ENCODE data around the gene KCNC2.

KCNC2 gene

DNA sequence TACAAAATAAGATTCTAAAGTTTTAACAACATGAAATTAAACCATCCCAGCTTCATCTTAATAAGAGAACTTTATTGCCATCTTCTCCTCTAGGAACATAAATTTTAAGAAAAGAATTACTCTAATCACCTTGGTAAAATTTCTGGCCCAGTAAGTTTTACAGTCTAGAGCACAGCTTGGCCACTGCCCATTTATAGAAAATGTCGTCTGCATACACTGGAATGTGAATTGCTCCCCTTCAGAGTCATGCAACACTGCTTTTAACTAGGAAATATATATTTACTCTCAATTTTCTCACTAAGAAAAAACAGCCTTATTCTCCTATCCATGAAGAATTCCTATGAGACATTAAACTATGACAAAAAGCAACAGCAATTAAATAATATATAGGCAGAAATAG, 48.2 kb downstream of the KCNC2 start:
- no peaks in the 10 kb centered on the region for H3K4me1 ChIP-seq (ENCODE audit: control insufficient read depth, insufficient read depth, low read length)
- H3K4me3 ChIP-seq (ENCODE audit: low read depth, low read length) = no peak overlapping the region

DNA sequence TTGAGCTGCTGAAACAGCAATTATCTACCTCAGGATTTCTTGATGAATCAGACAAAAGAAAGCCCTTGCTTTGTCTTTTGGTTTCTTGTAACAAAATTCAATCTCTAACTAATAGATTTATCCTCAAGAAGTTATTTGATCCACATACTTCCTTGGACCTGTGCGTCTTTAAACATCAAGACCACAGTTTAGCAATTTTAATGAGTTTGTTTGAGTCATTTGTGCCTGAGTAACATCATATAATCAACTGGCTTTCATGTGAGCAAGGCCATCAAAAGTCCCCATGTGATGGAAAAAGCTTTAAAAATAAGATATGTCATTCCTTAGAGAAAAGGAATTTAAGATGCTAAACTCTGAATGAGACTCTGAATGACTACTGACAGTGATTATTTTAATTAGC, 52.3 kb downstream of the KCNC2 start:
- Histone ChIP-seq H3K27ac (ENCODE audit: low read depth, low read length) (no peak overlapping the region), H3K9me3 (ENCODE audit: control insufficient read depth, insufficient read depth, low read length) (no peaks in the 10 kb centered on the region)

More for the DNA sequence above, 48.2 kb downstream of the KCNC2 start:
- H3K27ac ChIP-seq (ENCODE audit: low read depth, low read length) = no peak overlapping the region
- H3K27me3 ChIP-seq (ENCODE audit: control insufficient read depth, insufficient read depth, low read length) = no peaks in the 10 kb centered on the region
- no peaks in the 10 kb centered on the region for H3K36me3 ChIP-seq (ENCODE audit: control insufficient read depth, insufficient read depth, low read length)
- H3K9me3 ChIP-seq (ENCODE audit: control insufficient read depth, insufficient read depth, low read length) = no peaks in the 10 kb centered on the region
- no peak overlapping the region for H3K9ac ChIP-seq (ENCODE audit: low read depth, low read length)

DNA sequence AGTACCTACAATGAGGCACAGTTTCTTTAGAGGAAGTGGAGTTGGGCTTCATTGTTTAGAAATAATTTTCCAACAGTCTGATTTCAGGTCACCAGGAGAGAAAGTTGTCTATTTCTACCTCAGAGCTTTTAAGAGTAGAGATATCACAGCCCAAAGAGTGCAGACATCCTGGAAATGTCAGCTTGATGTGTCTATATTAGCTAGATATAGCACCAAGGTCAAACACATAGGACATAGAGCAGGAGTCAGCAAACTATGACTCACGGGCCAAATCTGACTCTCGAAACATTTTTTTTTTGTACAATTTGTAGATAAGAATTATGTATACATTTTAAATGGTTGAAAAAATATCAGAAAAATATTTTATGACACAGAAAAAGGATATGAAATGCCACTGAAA, 53.7 kb downstream of the KCNC2 start:
- Histone ChIP-seq H3K27me3 (ENCODE audit: control insufficient read depth, insufficient read depth, low read length) (no peaks in the 10 kb centered on the region), H3K4me3 (ENCODE audit: low read depth, low read length) (no peak overlapping the region), H3K36me3 (ENCODE audit: control insufficient read depth, insufficient read depth, low read length) (no peaks in the 10 kb centered on the region), H3K9me3 (ENCODE audit: control insufficient read depth, insufficient read depth, low read length) (no peaks in the 10 kb centered on the region), H3K4me1 (ENCODE audit: control insufficient read depth, insufficient read depth, low read length) (no peaks in the 10 kb centered on the region), H3K27ac (ENCODE audit: low read depth, low read length) (no peak overlapping the region), H3K9ac (ENCODE audit: low read depth, low read length) (no peak overlapping the region)

More for the DNA sequence above, 52.3 kb downstream of the KCNC2 start:
- H3K4me1 ChIP-seq (ENCODE audit: control insufficient read depth, insufficient read depth, low read length) = no peaks in the 10 kb centered on the region
- no peak overlapping the region for H3K4me3 ChIP-seq (ENCODE audit: low read depth, low read length)
- no peaks in the 10 kb centered on the region for H3K36me3 ChIP-seq (ENCODE audit: control insufficient read depth, insufficient read depth, low read length)
- no peaks in the 10 kb centered on the region for H3K27me3 ChIP-seq (ENCODE audit: control insufficient read depth, insufficient read depth, low read length)
- no peak overlapping the region for H3K9ac ChIP-seq (ENCODE audit: low read depth, low read length)

DNA sequence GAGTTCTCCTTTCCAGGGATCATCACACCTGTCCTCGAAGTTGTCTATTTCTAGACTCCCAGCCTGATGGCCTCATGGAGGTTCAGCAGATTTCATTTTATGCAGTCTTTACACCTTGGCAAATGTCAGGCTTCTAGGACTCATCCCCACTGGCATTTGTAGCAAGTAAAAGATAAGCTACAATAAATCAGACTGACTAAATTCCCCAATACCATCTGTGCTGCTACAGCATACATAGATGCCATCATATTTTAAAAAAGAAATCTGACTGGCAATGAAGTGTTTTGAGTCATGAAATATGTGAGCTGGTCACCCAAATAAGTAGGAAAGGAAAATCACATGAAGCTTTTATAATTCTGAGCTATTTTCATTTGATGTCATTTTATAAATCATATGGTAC, 55.3 kb downstream of the KCNC2 start:
- Histone ChIP-seq H3K9me3 (ENCODE audit: control insufficient read depth, insufficient read depth, low read length) (no peaks in the 10 kb centered on the region), H3K27me3 (ENCODE audit: control insufficient read depth, insufficient read depth, low read length) (no peaks in the 10 kb centered on the region)

DNA sequence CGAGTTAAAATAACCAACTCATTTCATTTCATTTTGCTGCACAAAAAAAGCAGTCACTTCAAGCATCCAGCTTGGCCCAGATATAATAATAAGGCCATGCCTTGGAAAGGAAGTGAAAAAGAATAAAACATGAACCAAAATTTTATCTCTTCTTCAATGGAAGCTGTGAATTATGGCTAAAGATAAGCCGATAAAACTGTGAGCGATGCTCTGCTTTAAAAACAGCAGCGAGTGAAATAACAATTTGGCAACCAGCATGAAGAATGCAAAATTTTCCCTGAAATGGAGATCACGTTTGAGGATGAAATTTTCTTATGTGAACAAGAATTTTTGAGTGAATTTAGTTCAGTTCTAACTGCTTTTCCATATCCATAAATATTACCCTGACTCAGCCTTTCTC, 70.4 kb downstream of the KCNC2 start:
- H3K9ac ChIP-seq (ENCODE audit: low read depth, low read length) = no peak overlapping the region
- no peak overlapping the region for H3K27ac ChIP-seq (ENCODE audit: low read depth, low read length)
- no peaks in the 10 kb centered on the region for H3K9me3 ChIP-seq (ENCODE audit: control insufficient read depth, insufficient read depth, low read length)
- H3K4me1 ChIP-seq (ENCODE audit: control insufficient read depth, insufficient read depth, low read length) = no peaks in the 10 kb centered on the region
- H3K36me3 ChIP-seq (ENCODE audit: control insufficient read depth, insufficient read depth, low read length) = no peaks in the 10 kb centered on the region
- no peaks in the 10 kb centered on the region for H3K27me3 ChIP-seq (ENCODE audit: control insufficient read depth, insufficient read depth, low read length)
- H3K4me3 ChIP-seq (ENCODE audit: low read depth, low read length) = no peak overlapping the region

More for the DNA sequence above, 55.3 kb downstream of the KCNC2 start:
- H3K36me3 ChIP-seq (ENCODE audit: control insufficient read depth, insufficient read depth, low read length) = no peaks in the 10 kb centered on the region
- H3K4me3 ChIP-seq (ENCODE audit: low read depth, low read length) = no peak overlapping the region
- H3K27ac ChIP-seq (ENCODE audit: low read depth, low read length) = no peak overlapping the region
- no peak overlapping the region for H3K9ac ChIP-seq (ENCODE audit: low read depth, low read length)
- H3K4me1 ChIP-seq (ENCODE audit: control insufficient read depth, insufficient read depth, low read length) = no peaks in the 10 kb centered on the region

DNA sequence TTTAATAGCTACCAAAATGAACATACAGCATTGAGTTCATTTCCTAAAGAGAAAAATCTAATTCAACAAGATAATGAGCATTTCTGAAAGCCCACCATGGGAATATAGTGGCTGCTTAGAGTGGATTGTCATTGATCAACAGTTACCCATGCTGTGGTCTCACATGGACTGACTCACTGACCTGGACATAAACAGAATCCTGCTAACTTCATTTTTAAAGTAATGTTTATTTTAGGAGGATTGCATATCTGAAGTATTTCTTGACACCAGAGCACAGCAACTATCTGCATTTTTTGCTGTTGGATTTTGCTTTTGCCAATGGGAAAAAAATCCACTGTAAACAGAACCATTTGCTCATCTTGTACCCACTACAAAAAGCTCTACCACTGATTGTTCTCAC, 71.7 kb downstream of the KCNC2 start:
- H3K4me1 ChIP-seq (ENCODE audit: control insufficient read depth, insufficient read depth, low read length) = no peaks in the 10 kb centered on the region
- no peaks in the 10 kb centered on the region for H3K36me3 ChIP-seq (ENCODE audit: control insufficient read depth, insufficient read depth, low read length)
- no peak overlapping the region for H3K27ac ChIP-seq (ENCODE audit: low read depth, low read length)
- H3K9ac ChIP-seq (ENCODE audit: low read depth, low read length) = no peak overlapping the region
- H3K27me3 ChIP-seq (ENCODE audit: control insufficient read depth, insufficient read depth, low read length) = no peaks in the 10 kb centered on the region
- no peak overlapping the region for H3K4me3 ChIP-seq (ENCODE audit: low read depth, low read length)
- no peaks in the 10 kb centered on the region for H3K9me3 ChIP-seq (ENCODE audit: control insufficient read depth, insufficient read depth, low read length)

DNA sequence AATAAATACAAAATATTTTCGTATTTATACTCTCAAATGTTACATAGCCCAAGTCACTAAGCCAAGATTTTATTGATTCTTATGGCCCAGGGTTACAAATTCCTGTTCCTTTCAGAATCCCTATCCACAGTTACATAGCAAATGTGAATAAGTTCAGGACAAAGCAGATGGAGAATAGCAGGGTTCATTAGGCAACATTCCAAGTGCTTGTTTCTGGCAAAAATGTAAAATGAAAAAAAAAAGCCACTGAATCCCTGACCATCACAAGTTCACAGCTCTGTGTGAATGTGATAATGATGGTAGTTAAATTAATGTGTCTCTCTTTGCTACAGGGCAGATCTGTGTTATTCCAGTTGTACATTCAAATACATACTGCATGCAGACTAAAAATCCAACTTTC, 74.6 kb downstream of the KCNC2 start:
- no peak overlapping the region for H3K9ac ChIP-seq (ENCODE audit: low read depth, low read length)
- no peak overlapping the region for H3K27ac ChIP-seq (ENCODE audit: low read depth, low read length)
- no peaks in the 10 kb centered on the region for H3K27me3 ChIP-seq (ENCODE audit: control insufficient read depth, insufficient read depth, low read length)
- H3K4me1 ChIP-seq (ENCODE audit: control insufficient read depth, insufficient read depth, low read length) = no peaks in the 10 kb centered on the region
- H3K4me3 ChIP-seq (ENCODE audit: low read depth, low read length) = no peak overlapping the region
- no peaks in the 10 kb centered on the region for H3K9me3 ChIP-seq (ENCODE audit: control insufficient read depth, insufficient read depth, low read length)
- no peaks in the 10 kb centered on the region for H3K36me3 ChIP-seq (ENCODE audit: control insufficient read depth, insufficient read depth, low read length)

DNA sequence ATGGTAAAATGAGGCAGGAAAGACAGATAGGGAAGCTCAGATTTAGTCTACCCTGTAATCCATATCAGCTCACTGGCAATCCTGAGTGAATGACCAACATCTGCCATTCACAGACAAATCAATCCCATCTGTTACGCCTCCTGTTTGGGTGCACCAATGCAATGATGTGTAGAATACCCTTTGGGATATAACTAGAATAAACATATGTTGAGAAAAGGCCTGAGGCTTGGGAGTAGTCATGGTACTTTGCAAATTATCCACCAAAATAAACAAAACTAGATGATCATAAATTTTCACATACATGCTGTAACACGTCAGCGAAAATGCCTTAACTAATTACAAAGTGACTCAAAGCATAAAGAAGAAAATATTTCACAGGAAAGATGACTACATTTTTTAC, 78.8 kb downstream of the KCNC2 start:
- Histone ChIP-seq H3K36me3 (ENCODE audit: control insufficient read depth, insufficient read depth, low read length) (no peaks in the 10 kb centered on the region), H3K9me3 (ENCODE audit: control insufficient read depth, insufficient read depth, low read length) (no peaks in the 10 kb centered on the region), H3K4me3 (ENCODE audit: low read depth, low read length) (no peak overlapping the region), H3K4me1 (ENCODE audit: control insufficient read depth, insufficient read depth, low read length) (no peaks in the 10 kb centered on the region), H3K27me3 (ENCODE audit: control insufficient read depth, insufficient read depth, low read length) (no peaks in the 10 kb centered on the region), H3K27ac (ENCODE audit: low read depth, low read length) (no peak overlapping the region), H3K9ac (ENCODE audit: low read depth, low read length) (no peak overlapping the region)

DNA sequence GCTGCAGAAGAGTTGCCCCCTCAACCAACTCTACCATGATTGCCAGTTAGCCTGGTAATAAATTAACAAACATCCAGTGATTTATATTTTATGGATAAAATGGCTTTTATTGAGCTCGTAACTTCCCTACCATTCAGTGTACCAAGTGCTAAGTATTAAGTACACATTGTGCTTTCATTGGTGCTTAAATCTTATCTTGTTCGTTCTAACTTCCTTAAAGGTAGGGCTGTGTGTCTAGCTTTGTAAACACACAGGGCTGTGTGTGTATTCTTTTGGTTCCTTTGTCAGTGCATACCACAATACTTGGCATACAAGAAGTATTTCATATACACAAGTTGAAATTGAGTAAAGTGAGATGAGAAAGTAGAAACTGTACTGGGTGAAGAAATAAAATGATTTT, 80.4 kb downstream of the KCNC2 start:
- Histone ChIP-seq H3K4me3 (ENCODE audit: low read depth, low read length) (no peak overlapping the region), H3K4me1 (ENCODE audit: control insufficient read depth, insufficient read depth, low read length) (no peaks in the 10 kb centered on the region), H3K27me3 (ENCODE audit: control insufficient read depth, insufficient read depth, low read length) (no peaks in the 10 kb centered on the region), H3K9me3 (ENCODE audit: control insufficient read depth, insufficient read depth, low read length) (no peaks in the 10 kb centered on the region), H3K9ac (ENCODE audit: low read depth, low read length) (no peak overlapping the region), H3K36me3 (ENCODE audit: control insufficient read depth, insufficient read depth, low read length) (no peaks in the 10 kb centered on the region), H3K27ac (ENCODE audit: low read depth, low read length) (no peak overlapping the region)

DNA sequence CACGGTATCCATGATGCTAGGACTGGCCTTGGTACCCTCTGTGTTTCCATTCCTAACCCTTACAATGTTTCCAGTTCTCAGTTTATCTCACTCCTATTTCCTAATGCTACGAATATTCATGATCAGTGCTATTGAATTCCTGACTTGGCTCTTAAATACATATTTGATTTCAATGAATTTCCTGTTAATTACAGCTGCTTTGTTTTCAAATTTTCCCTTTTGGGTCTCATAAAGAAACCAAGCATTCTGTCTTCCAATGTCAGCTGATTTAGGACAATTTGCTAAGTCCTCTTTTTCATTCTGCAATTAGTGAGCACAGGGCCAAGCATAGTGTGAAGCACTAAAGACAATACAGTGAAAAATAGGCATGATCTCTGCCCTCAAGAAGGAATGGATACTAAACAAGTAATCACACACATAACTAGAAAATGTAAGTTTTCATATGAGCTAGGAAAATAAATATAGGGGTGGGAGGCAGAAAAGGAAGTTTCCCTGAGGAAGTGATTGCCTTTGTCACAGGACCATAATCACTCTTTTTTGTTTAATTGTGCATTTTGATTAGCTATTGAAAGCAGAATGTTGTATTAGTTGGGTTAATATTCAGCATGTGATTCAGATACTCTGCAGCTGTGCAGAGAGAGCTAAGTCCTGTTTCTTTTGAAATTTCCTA, 88.5 kb downstream of the KCNC2 start:
- Histone ChIP-seq H3K9ac (ENCODE audit: low read depth, low read length) (no peak overlapping the region), H3K27me3 (ENCODE audit: control insufficient read depth, insufficient read depth, low read length) (no peaks in the 10 kb centered on the region), H3K4me1 (ENCODE audit: control insufficient read depth, insufficient read depth, low read length) (no peaks in the 10 kb centered on the region), H3K9me3 (ENCODE audit: control insufficient read depth, insufficient read depth, low read length) (no peaks in the 10 kb centered on the region), H3K27ac (ENCODE audit: low read depth, low read length) (no peak overlapping the region), H3K4me3 (ENCODE audit: low read depth, low read length) (no peak overlapping the region), H3K36me3 (ENCODE audit: control insufficient read depth, insufficient read depth, low read length) (no peaks in the 10 kb centered on the region)

DNA sequence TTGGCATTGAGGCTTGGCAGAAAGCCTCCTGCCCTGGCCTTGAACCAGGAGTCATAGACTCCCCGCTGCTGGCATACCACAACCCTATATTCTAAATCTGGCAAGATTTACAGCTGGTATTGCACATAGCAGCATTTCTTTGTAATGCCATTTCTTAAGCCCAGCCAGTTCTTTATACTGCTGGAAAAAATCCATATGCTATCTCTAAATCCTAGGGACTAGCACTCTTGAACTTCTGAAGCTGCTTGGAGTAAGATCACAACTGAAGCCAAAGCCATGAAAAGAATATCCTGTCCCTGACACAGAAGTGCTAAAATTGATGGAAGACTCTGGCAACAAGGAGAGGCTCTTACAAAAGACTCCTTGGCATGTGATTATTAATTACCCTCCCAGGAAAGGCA, 89.3 kb downstream of the KCNC2 start:
- Histone ChIP-seq H3K36me3 (ENCODE audit: control insufficient read depth, insufficient read depth, low read length) (no peaks in the 10 kb centered on the region), H3K9ac (ENCODE audit: low read depth, low read length) (no peak overlapping the region), H3K4me1 (ENCODE audit: control insufficient read depth, insufficient read depth, low read length) (no peaks in the 10 kb centered on the region), H3K4me3 (ENCODE audit: low read depth, low read length) (no peak overlapping the region), H3K27me3 (ENCODE audit: control insufficient read depth, insufficient read depth, low read length) (no peaks in the 10 kb centered on the region), H3K27ac (ENCODE audit: low read depth, low read length) (no peak overlapping the region), H3K9me3 (ENCODE audit: control insufficient read depth, insufficient read depth, low read length) (no peaks in the 10 kb centered on the region)
